PFSK-1 (cell line): ENCODE data around the gene TNFRSF19.

Experiments used
- POLR2AphosphoS5 ChIP-seq: IDR thresholded peaks from 2 replicates; pipeline ENCODE4 v1.6.1; 2012; ENCODE audit warnings: low read depth, mild to moderate bottlenecking, control low read depth, low read length, moderate library complexity
- SIN3A ChIP-seq: IDR thresholded peaks from 2 replicates; pipeline ENCODE4 v1.6.1; 2012; ENCODE audit warnings: mild to moderate bottlenecking, low read length, moderate library complexity, borderline replicate concordance; ENCODE audit not compliant: insufficient read depth
- TAF1 ChIP-seq: IDR thresholded peaks from 2 replicates; pipeline ENCODE4 v1.6.1; 2012; ENCODE audit warnings: low read length, control low read depth, borderline replicate concordance; ENCODE audit not compliant: insufficient read depth
- TF ChIP-seq, protein P1 (sequence below), 2 experiments: IDR thresholded peaks; 2 replicates each; pipeline versions ENCODE4 v1.6.1 to v1.8.0; 2011 to 2012; ENCODE audit warnings: low read depth in 2 of 2, low read length in 2 of 2, control low read depth in 1 of 2, inconsistent platforms in 1 of 2, mild to moderate bottlenecking in 1 of 2, moderate library complexity in 1 of 2; ENCODE audit not compliant: insufficient read depth in 1 of 2

DNA sequence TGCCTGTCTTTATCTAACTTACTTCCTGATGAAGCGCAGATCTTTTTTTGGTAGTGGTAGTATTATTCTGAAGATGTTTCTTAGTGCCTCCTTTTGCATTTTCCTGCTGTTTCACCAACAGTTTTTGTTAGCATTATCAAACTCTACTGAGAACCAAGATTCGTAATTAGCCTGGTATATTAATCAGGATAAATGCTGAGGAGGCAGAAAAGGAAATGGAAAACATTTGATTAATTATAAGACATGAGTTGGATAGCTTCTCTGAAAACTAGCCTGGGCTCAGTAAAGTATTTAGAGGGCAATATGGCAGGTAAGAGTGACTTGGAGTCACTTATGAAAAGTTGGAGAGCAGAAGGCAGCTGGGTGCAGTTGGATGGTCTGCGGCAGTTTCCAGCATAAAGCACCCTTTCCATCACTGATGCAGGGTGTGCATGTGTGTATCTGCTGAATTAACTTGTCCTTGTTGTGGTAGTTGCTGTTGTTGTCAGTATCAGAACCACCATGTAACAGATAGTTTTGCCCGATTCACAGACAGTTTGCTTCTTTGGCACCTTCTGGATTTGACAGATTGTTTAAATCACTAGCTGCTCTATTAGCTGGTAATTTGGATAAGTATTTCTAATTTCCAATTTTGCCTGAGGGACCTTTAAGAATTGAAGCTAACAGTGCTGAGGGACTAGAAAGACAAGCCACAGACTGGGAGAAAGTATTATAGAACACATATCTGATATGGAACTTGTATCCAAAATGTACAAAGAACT lies 6.9 kb upstream of the TNFRSF19 start:
- TF ChIP-seq TAF1 (no peak), POLR2AphosphoS5 (no peak), SIN3A (no peak)
- TF ChIP-seq, protein P1, sequence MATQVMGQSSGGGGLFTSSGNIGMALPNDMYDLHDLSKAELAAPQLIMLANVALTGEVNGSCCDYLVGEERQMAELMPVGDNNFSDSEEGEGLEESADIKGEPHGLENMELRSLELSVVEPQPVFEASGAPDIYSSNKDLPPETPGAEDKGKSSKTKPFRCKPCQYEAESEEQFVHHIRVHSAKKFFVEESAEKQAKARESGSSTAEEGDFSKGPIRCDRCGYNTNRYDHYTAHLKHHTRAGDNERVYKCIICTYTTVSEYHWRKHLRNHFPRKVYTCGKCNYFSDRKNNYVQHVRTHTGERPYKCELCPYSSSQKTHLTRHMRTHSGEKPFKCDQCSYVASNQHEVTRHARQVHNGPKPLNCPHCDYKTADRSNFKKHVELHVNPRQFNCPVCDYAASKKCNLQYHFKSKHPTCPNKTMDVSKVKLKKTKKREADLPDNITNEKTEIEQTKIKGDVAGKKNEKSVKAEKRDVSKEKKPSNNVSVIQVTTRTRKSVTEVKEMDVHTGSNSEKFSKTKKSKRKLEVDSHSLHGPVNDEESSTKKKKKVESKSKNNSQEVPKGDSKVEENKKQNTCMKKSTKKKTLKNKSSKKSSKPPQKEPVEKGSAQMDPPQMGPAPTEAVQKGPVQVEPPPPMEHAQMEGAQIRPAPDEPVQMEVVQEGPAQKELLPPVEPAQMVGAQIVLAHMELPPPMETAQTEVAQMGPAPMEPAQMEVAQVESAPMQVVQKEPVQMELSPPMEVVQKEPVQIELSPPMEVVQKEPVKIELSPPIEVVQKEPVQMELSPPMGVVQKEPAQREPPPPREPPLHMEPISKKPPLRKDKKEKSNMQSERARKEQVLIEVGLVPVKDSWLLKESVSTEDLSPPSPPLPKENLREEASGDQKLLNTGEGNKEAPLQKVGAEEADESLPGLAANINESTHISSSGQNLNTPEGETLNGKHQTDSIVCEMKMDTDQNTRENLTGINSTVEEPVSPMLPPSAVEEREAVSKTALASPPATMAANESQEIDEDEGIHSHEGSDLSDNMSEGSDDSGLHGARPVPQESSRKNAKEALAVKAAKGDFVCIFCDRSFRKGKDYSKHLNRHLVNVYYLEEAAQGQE (IDR thresholded peaks at IDR 0.05; ENCODE audit: insufficient read depth in 1 of 2, low read depth in 2 of 2, low read length in 2 of 2), result no peak
